Sigmoid colon (tissue), 7 donors: ENCODE data around the gene TRAPPC3L. TPM values are rescaled to one million over a fixed set of nuclear protein-coding genes. Genes with fewer than 3 reads are reported as not detected.
"Not testable (repeated sequence)": the region's sequence is repeated elsewhere in the genome, so short reads cannot be mapped to it uniquely, and the experiment has no call there.

Experiments
- DNase-seq: peaks from one replicate; pipeline ENCODE4 v3.0.0-alpha.2; 2019
- H3K27ac ChIP-seq, 4 donors: fragments of 200-600 bp; sonication (generic); one replicate each; pipeline ENCODE4 v1.5.1; 2016 to 2019; ENCODE audit warnings: mild to moderate bottlenecking in 1 of 4
- H3K27me3 ChIP-seq, 3 donors: fragments of 200-600 bp; sonication (generic); one replicate each; pipeline ENCODE4 v1.5.1; 2019; ENCODE audit warnings: mild to moderate bottlenecking in 1 of 3
- H3K36me3 ChIP-seq, 4 donors: fragments of 200-600 bp; sonication (generic); one replicate each; pipeline ENCODE4 v1.5.1; 2016 to 2019
- H3K4me1 ChIP-seq, 4 donors: fragments of 200-600 bp; sonication (generic); one replicate each; pipeline ENCODE4 v1.5.1; 2017 to 2019
- H3K4me3 ChIP-seq, 4 donors: fragments of 200-600 bp; sonication (generic); one replicate each; pipeline ENCODE4 v1.5.1; 2017 to 2019; ENCODE audit warnings: mild to moderate bottlenecking in 2 of 4, moderate library complexity in 1 of 4
- H3K9me3 ChIP-seq, 4 donors: fragments of 200-600 bp in 3 of 4; sonication (generic) in 3 of 4; one replicate each; pipeline versions ENCODE4 v1.5.1 to v1.6.1; 2013 to 2019
- CTCF ChIP-seq, 4 experiments: fragments of 450-650 bp in 3 of 4; fragments of 200-600 bp in 1 of 4; IDR thresholded peaks; one replicate each; pipeline ENCODE4 v1.5.1; 2016 to 2019; ENCODE audit warnings: antibody characterized with exemption in 4 of 4, mild to moderate bottlenecking in 3 of 4, moderate library complexity in 2 of 4
- EP300 ChIP-seq, 4 donors: sonication (generic); formaldehyde crosslinking; IDR thresholded peaks; one replicate each; pipeline ENCODE4 v1.6.1; 2017; ENCODE audit warnings: antibody characterized with exemption in 4 of 4
- POLR2A ChIP-seq, 2 donors: fragments of 450-650 bp; IDR thresholded peaks; one replicate each; pipeline ENCODE4 v1.6.1; 2016; ENCODE audit warnings: antibody characterized with exemption in 2 of 2, mild to moderate bottlenecking in 2 of 2, moderate library complexity in 2 of 2
- POLR2AphosphoS5 ChIP-seq, 4 donors: sonication (generic); formaldehyde crosslinking; IDR thresholded peaks; one replicate each; pipeline ENCODE4 v1.6.1; 2017; ENCODE audit warnings: antibody characterized with exemption in 4 of 4
- WGBS, 2 donors: extraction: QIAGEN DNeasy Blood & Tissue Kit; methylation state at CpG; one replicate each; pipeline ENCODE4 v1.1.7; 2013; 5-methylcytosine and 5-hydroxymethylcytosine counted together
- intact Hi-C: fragments of 100-400 bp; cut with DNase I; formaldehyde crosslinking; loops from one replicate; pipeline ENCODE4 v1.15.1; 2023
- polyA plus RNA-seq, 3 donors: library from polyadenylated mRNA; stranded (reverse); fragments of 200-250 nt; gene quantifications; one replicate each; pipeline ENCODE4 v1.2.3, GENCODE V29; 2013
- total RNA-seq, 4 donors: library from RNA; depleted of rRNA; stranded (reverse); fragments of >200 nt; gene quantifications; one replicate each; pipeline ENCODE4 v1.1.0, GENCODE V29; 2016
- donor health status: healthy with polysubstance abuse.
- donor health status: Bipolar disorder and iron deficiency.
- donor health status: healthy.

The TRAPPC3L gene
- total and polyA plus RNA-seq, 7 donors = not detected

GRCh38 chr6:116508527-116508926, 37.0 kb downstream of the TRAPPC3L start:
- no peak for DNase-seq
- Histone ChIP-seq H3K36me3 (no peaks in the 10 kb centered on the region), H3K27ac (no peak overlapping the region), H3K4me1 (peaks cover 0 to 13% (median 5%) of the 10 kb centered on the region in 4 donors), H3K9me3 (no peaks in the 10 kb centered on the region), H3K4me3 (no peak overlapping the region), H3K27me3 (no peaks in the 10 kb centered on the region)
- TF ChIP-seq POLR2A (IDR thresholded peaks at IDR 0.05) = no peak
- TF ChIP-seq POLR2AphosphoS5 (IDR thresholded peaks at IDR 0.05) = no peak
- TF ChIP-seq CTCF (IDR thresholded peaks at IDR 0.05) = no peak
- TF ChIP-seq EP300 (IDR thresholded peaks at IDR 0.05) = no peak
- intact Hi-C loops = no loop called here

- no peak for DNase-seq
- Histone ChIP-seq H3K36me3 (no peaks in the 10 kb centered on the region), H3K27me3 (no peaks in the 10 kb centered on the region), H3K4me1 (peaks cover 0 to 2% (median 0%) of the 10 kb centered on the region in 4 donors), H3K27ac (no peak overlapping the region), H3K4me3 (no peak overlapping the region), H3K9me3 (peaks cover 0 to under 1% (median 0%) of the 10 kb centered on the region in 4 donors)
- TF ChIP-seq CTCF (IDR thresholded peaks at IDR 0.05) = no peak
- TF ChIP-seq EP300 (IDR thresholded peaks at IDR 0.05) = no peak
- TF ChIP-seq POLR2A (IDR thresholded peaks at IDR 0.05) = no peak
- intact Hi-C loops = no loop called here
- WGBS, 2 donors = 91 to 92% methylated on average over 3 of the region's 3 CpGs
Measured at GRCh38 chr6:116507324-116507723, 38.2 kb downstream of the TRAPPC3L start.

GRCh38 chr6:116500969-116501433, 44.5 kb downstream of the TRAPPC3L start:
- H3K4me3 ChIP-seq = no peak overlapping the region
- no peak for TF ChIP-seq POLR2A (IDR thresholded peaks at IDR 0.05)
- TF ChIP-seq POLR2AphosphoS5 (IDR thresholded peaks at IDR 0.05) = no peak
- TF ChIP-seq EP300 (IDR thresholded peaks at IDR 0.05) = no peak
- TF ChIP-seq CTCF (IDR thresholded peaks at IDR 0.05) = no peak
- 27 to 56% methylated on average over 9 of the region's 9 CpGs for WGBS, 2 donors

GRCh38 chr6:116497113-116497676, 48.3 kb downstream of the TRAPPC3L start:
- H3K9me3 ChIP-seq = no peaks in the 10 kb centered on the region
- intact Hi-C loops = no loop called here
- DNase-seq = no peak

More at GRCh38 chr6:116500969-116501433, 44.5 kb downstream of the TRAPPC3L start:
- Histone ChIP-seq H3K36me3 (no peaks in the 10 kb centered on the region), H3K27me3 (no peaks in the 10 kb centered on the region), H3K4me1 (no peaks in the 10 kb centered on the region), H3K27ac (no peak overlapping the region), H3K9me3 (peaks cover 0 to 1% (median 0%) of the 10 kb centered on the region in 4 donors)
- intact Hi-C loops = no loop called here
- DNase-seq = no peak

GRCh38 chr6:116495161-116495560, 50.3 kb downstream of the TRAPPC3L start:
- H3K4me3 ChIP-seq, H3K9me3 ChIP-seq, H3K27ac ChIP-seq, DNase-seq, intact Hi-C loops, H3K36me3 ChIP-seq, H3K4me1 ChIP-seq, H3K27me3 ChIP-seq: not testable (repeated sequence)
- WGBS, 2 donors = 96 to 97% methylated on average over 1 of the region's 1 CpG

More at GRCh38 chr6:116497113-116497676, 48.3 kb downstream of the TRAPPC3L start:
- TF ChIP-seq POLR2AphosphoS5 (IDR thresholded peaks at IDR 0.05) (no peak), EP300 (IDR thresholded peaks at IDR 0.05) (no peak), CTCF (IDR thresholded peaks at IDR 0.05) (no peak), POLR2A (IDR thresholded peaks at IDR 0.05) (no peak)
- no peaks in the 10 kb centered on the region for H3K4me1 ChIP-seq
- no peaks in the 10 kb centered on the region for H3K27me3 ChIP-seq
- no peak overlapping the region for H3K27ac ChIP-seq
- H3K4me3 ChIP-seq = no peak overlapping the region
- 79 to 83% methylated on average over 3 of the region's 3 CpGs for WGBS, 2 donors
- H3K36me3 ChIP-seq = no peaks in the 10 kb centered on the region
